CD4-positive, alpha-beta memory T cell (primary cell): ENCODE measurements around the gene RHOF. TPM values are rescaled to one million over a fixed set of nuclear protein-coding genes. Genes with fewer than 3 reads are reported as not detected.

Experiments used
- CTCF ChIA-PET: fragments of 350-600 bp; sonication (Branson Sonifier 250); formaldehyde crosslinking; loops from one replicate; lab custom pipeline; 2021; ENCODE audit warnings: inconsistent platforms; ENCODE audit not compliant: partially characterized antibody; lab: Charles Lee
- POLR2A ChIA-PET: fragments of 350-600 bp; sonication (Branson Sonifier 250); formaldehyde crosslinking; loops from one replicate; lab custom pipeline; 2021; ENCODE audit not compliant: partially characterized antibody; lab: Charles Lee
- DNase-seq, 5 donors: peaks; one replicate each; pipeline versions ENCODE4 v3.0.0 to v3.0.0-alpha.2; 2020 to 2022; ENCODE audit warnings: mixed read lengths in 1 of 5
- H3K27ac ChIP-seq: one replicate; pipeline ENCODE4 v1.7.0; 2013; ENCODE audit warnings: low read depth, low read length
- H3K27me3 ChIP-seq: 2 replicates; pipeline ENCODE4 v1.7.0; 2013; ENCODE audit warnings: mild to moderate bottlenecking, low read length, moderate library complexity; ENCODE audit not compliant: insufficient read depth
- H3K36me3 ChIP-seq: 2 replicates; pipeline ENCODE4 v1.7.0; 2013; ENCODE audit warnings: mild to moderate bottlenecking, low read length, moderate library complexity; ENCODE audit not compliant: insufficient read depth
- H3K4me1 ChIP-seq: 2 replicates; pipeline ENCODE4 v1.7.0; 2013; ENCODE audit warnings: mild to moderate bottlenecking, low read length, moderate library complexity; ENCODE audit not compliant: insufficient read depth
- H3K4me3 ChIP-seq, 2 donors: one replicate each; pipeline ENCODE4 v1.7.0; 2013; ENCODE audit warnings: low read length in 2 of 2, mild to moderate bottlenecking in 1 of 2
- H3K9me3 ChIP-seq, 2 donors: one replicate each; pipeline ENCODE4 v1.7.0; 2013; ENCODE audit warnings: low read length in 2 of 2, control low read depth in 1 of 2; ENCODE audit not compliant: control insufficient read depth in 1 of 2
- H3K27ac Mint-ChIP-seq, 7 donors: one replicate each; pipeline ENCODE4 v1.8.0; 2020 to 2021; ENCODE audit warnings: mixed read lengths in 7 of 7, mild to moderate bottlenecking in 6 of 7, inconsistent platforms in 3 of 7, moderate library complexity in 3 of 7
- H3K27me3 Mint-ChIP-seq, 2 donors: one replicate each; pipeline ENCODE4 v1.8.0; 2020 to 2021; ENCODE audit warnings: mixed read lengths in 2 of 2
- H3K36me3 Mint-ChIP-seq, 2 donors: one replicate each; pipeline ENCODE4 v1.8.0; 2020 to 2021; ENCODE audit warnings: mixed read lengths in 2 of 2, inconsistent platforms in 1 of 2, mild to moderate bottlenecking in 1 of 2
- H3K4me1 Mint-ChIP-seq, 4 donors: one replicate each; pipeline ENCODE4 v1.8.0; 2020 to 2021; ENCODE audit warnings: mixed read lengths in 4 of 4, mild to moderate bottlenecking in 1 of 4
- H3K4me3 Mint-ChIP-seq, 8 donors: one replicate each; pipeline ENCODE4 v1.8.0; 2020 to 2021; ENCODE audit warnings: mixed read lengths in 8 of 8, mild to moderate bottlenecking in 7 of 8, moderate library complexity in 6 of 8, inconsistent platforms in 3 of 8
- H3K9me3 Mint-ChIP-seq, 8 donors: one replicate each; pipeline ENCODE4 v1.8.0; 2020 to 2021; ENCODE audit warnings: mixed read lengths in 8 of 8, mild to moderate bottlenecking in 5 of 8, inconsistent platforms in 3 of 8, moderate library complexity in 1 of 8
- intact Hi-C: fragments of 100-400 bp; cut with micrococcal nuclease; formaldehyde crosslinking; loops from one replicate; pipeline ENCODE4 v1.15.1; 2023
- polyA plus RNA-seq, 2 donors: library from polyadenylated mRNA; unstranded; fragments of 300-500 nt; fragmentation: Illumina TruSeq; gene quantifications; one replicate each; pipeline ENCODE4 v1.2.3, GENCODE V29; 2021
- total RNA-seq, 2 experiments: library from RNA; stranded (reverse); gene quantifications; one replicate each; pipeline ENCODE4 v1.2.3, GENCODE V29; 2021

RHOF gene
- total and polyA plus RNA-seq, 4 experiments from 2014 or later, result 72.6 to 138 (median 121) TPM

GRCh38 chr12:121789233-121789781 lies 4.2 kb downstream of the RHOF start:
- Mint-ChIP-seq H3K9me3 (no peaks in the 10 kb centered on the region), H3K4me3 (peak overlapping the region; percentile 85 to 99 (median 94)), H3K36me3 (peaks cover 17 to 53% of the 10 kb centered on the region in 2 donors), H3K4me1 (peaks cover 47 to 86% (median 63%) of the 10 kb centered on the region in 4 donors), H3K27ac (peak overlapping the region; percentile 98 to 100 (median 99)), H3K27me3 (no peaks in the 10 kb centered on the region)
- Histone ChIP-seq H3K27me3 (no peaks in the 10 kb centered on the region), H3K36me3 (no peaks in the 10 kb centered on the region), H3K9me3 (no peaks in the 10 kb centered on the region), H3K4me1 (peaks cover 75% of the 10 kb centered on the region), H3K27ac (peak overlapping the region; percentile 97), H3K4me3 (peak overlapping the region; percentile 68 to 75)
- CTCF ChIA-PET, result interaction anchor here (0.6 to 15.1 kb wide), 7 partner anchors 10 to 230 kb away, joined by 3 to 918 read pairs (median 5); partner anchors contain the start of genes PSMD9 and SETD1B
- intact Hi-C loops, result loop anchor here (5.0 kb wide), 1 partner anchor 1497 kb away; the partner anchor contains the start of genes RNU4-1 and RNU4-2
- DNase-seq, result peak; percentile 49 to 63 (median 60)
- POLR2A ChIA-PET, result interaction anchor here (0.9 to 44.6 kb wide), 11 partner anchors 2 to 390 kb away, joined by 3 to 2727 read pairs (median 6); partner anchors contain the start of genes KDM2B, PSMD9, RHOF and SETD1B

- Histone ChIP-seq H3K27ac (peak overlapping the region; percentile 97), H3K4me1 (peaks cover 81% of the 10 kb centered on the region), H3K36me3 (no peaks in the 10 kb centered on the region), H3K4me3 (peak overlapping the region; percentile 68 to 75), H3K27me3 (no peaks in the 10 kb centered on the region), H3K9me3 (no peaks in the 10 kb centered on the region)
- H3K9me3 Mint-ChIP-seq, result no peaks in the 10 kb centered on the region
- peaks cover 49 to 90% (median 69%) of the 10 kb centered on the region in 4 donors for H3K4me1 Mint-ChIP-seq
- H3K36me3 Mint-ChIP-seq, result peaks cover 20 to 52% of the 10 kb centered on the region in 2 donors
- no peak for DNase-seq
- peak overlapping the region; percentile 85 to 99 (median 94) for H3K4me3 Mint-ChIP-seq
- intact Hi-C loops, result loop anchor here (5.0 kb wide), 1 partner anchor 1496 kb away; the partner anchor contains the start of genes RNU4-1 and RNU4-2
- CTCF ChIA-PET, result interaction anchor here (0.7 to 17.7 kb wide), 7 partner anchors 5 to 100 kb away, joined by 3 to 559 read pairs (median 5); partner anchors contain the start of gene RHOF
- no peaks in the 10 kb centered on the region for H3K27me3 Mint-ChIP-seq
- POLR2A ChIA-PET, result interaction anchor here (0.6 to 44.6 kb wide), 6 partner anchors 3 to 331 kb away, joined by 3 to 2727 read pairs (median 9); partner anchors contain the start of genes KDM2B, RHOF, SETD1B and TMEM120B
- peak overlapping the region; percentile 98 to 100 (median 99) for H3K27ac Mint-ChIP-seq
Measured at GRCh38 chr12:121788176-121788818, 5.2 kb downstream of the RHOF start.

- Mint-ChIP-seq H3K36me3 (peaks cover 20 to 54% of the 10 kb centered on the region in 2 donors), H3K27me3 (no peaks in the 10 kb centered on the region)
- POLR2A ChIA-PET, result interaction anchor here (0.6 to 44.6 kb wide), 9 partner anchors 4 to 457 kb away, joined by 3 to 2727 read pairs (median 6); partner anchors contain the start of genes RHOF, SETD1B and TMEM120B
Measured at GRCh38 chr12:121787063-121788025, 6.1 kb downstream of the RHOF start.

GRCh38 chr12:121786440-121786825 lies 7.1 kb downstream of the RHOF start:
- Mint-ChIP-seq H3K4me1 (peaks cover 62 to 96% (median 80%) of the 10 kb centered on the region in 4 donors), H3K9me3 (no peaks in the 10 kb centered on the region), H3K36me3 (peaks cover 23 to 54% of the 10 kb centered on the region in 2 donors), H3K27ac (peak overlapping the region; percentile 98 to 100 (median 99)), H3K27me3 (no peaks in the 10 kb centered on the region), H3K4me3 (peak overlapping the region; percentile 82 to 99 (median 89))
- ChIA-PET POLR2A (interaction anchor here (0.6 to 44.6 kb wide), 6 partner anchors 4 to 458 kb away, joined by 3 to 2727 read pairs (median 6); partner anchors contain the start of genes RHOF, SETD1B and TMEM120B), CTCF (interaction anchor here (3.7 to 17.7 kb wide), 3 partner anchors 7 to 25 kb away, joined by 20 to 559 read pairs (median 559); partner anchors contain the start of gene RHOF)
- intact Hi-C loops, result loop anchor here (5.0 kb wide), 1 partner anchor 1494 kb away; the partner anchor contains the start of genes RNU4-1 and RNU4-2
- peak; percentile 39 to 83 (median 46) for DNase-seq
- Histone ChIP-seq H3K9me3 (no peaks in the 10 kb centered on the region), H3K27ac (peak overlapping the region; percentile 97), H3K4me3 (peak overlapping the region in 1 of 2 donors; percentile 49), H3K27me3 (no peaks in the 10 kb centered on the region), H3K36me3 (no peaks in the 10 kb centered on the region), H3K4me1 (peaks cover 94% of the 10 kb centered on the region)

More at GRCh38 chr12:121787063-121788025, 6.1 kb downstream of the RHOF start:
- intact Hi-C loops, result loop anchor here (5.0 kb wide), 1 partner anchor 1495 kb away; the partner anchor contains the start of genes RNU4-1 and RNU4-2
- Histone ChIP-seq H3K4me1 (peaks cover 89% of the 10 kb centered on the region), H3K9me3 (no peaks in the 10 kb centered on the region), H3K36me3 (no peaks in the 10 kb centered on the region), H3K27ac (peak overlapping the region; percentile 97), H3K27me3 (no peaks in the 10 kb centered on the region), H3K4me3 (peak overlapping the region in 1 of 2 donors; percentile 49)
- Mint-ChIP-seq H3K9me3 (no peaks in the 10 kb centered on the region), H3K4me3 (peak overlapping the region; percentile 83 to 99 (median 92)), H3K4me1 (peaks cover 55 to 96% (median 75%) of the 10 kb centered on the region in 4 donors), H3K27ac (peak overlapping the region; percentile 98 to 100 (median 99))
- peak; percentile 63 to 75 (median 65) for DNase-seq
- CTCF ChIA-PET, result interaction anchor here (0.7 to 17.7 kb wide), 6 partner anchors 6 to 99 kb away, joined by 3 to 559 read pairs (median 12); partner anchors contain the start of gene RHOF

- Mint-ChIP-seq H3K27me3 (no peaks in the 10 kb centered on the region), H3K36me3 (peaks cover 27 to 54% of the 10 kb centered on the region in 2 donors), H3K4me1 (peaks cover 48 to 86% (median 69%) of the 10 kb centered on the region in 4 donors), H3K27ac (peak overlapping the region; percentile 85 to 99 (median 97)), H3K4me3 (peak overlapping the region; percentile 74 to 89 (median 82)), H3K9me3 (no peaks in the 10 kb centered on the region)
- POLR2A ChIA-PET, result interaction anchor here (1.2 to 37.3 kb wide), 2 partner anchors 8 to 24 kb away, joined by 3 to 2727 read pairs; partner anchors contain the start of genes RHOF and SETD1B
- H3K27ac ChIP-seq, result peak overlapping the region; percentile 64
- peaks cover 14% of the 10 kb centered on the region for H3K36me3 ChIP-seq
- H3K4me3 ChIP-seq, result peak overlapping the region in 1 of 2 donors; percentile 9
- H3K9me3 ChIP-seq, result no peaks in the 10 kb centered on the region
- intact Hi-C loops, result loop anchor here (1.0 kb wide), 1 partner anchor 8 kb away; no protein-coding TSS in a partner anchor
- DNase-seq, result peak in 1 of 5 donors; percentile 68
- CTCF ChIA-PET, result interaction anchor here (0.9 to 17.7 kb wide), 5 partner anchors 8 to 87 kb away, joined by 3 to 559 read pairs (median 8); partner anchors contain the start of gene RHOF
- no peaks in the 10 kb centered on the region for H3K27me3 ChIP-seq
- H3K4me1 ChIP-seq, result peaks cover 86% of the 10 kb centered on the region
Measured at GRCh38 chr12:121784460-121784859, 9.0 kb downstream of the RHOF start.
